ENCODE measurements around the gene ARHGAP25. TPM values are rescaled to one million over a fixed set of nuclear protein-coding genes. Genes with fewer than 3 reads are reported as not detected.

ARHGAP25 gene
- total and polyA plus RNA-seq, 2 of the 4 experiments (the other 2 are of a cell fraction) = 0.29 to 0.36 TPM

GRCh38 chr2:68839260-68839833 is 104.7 kb downstream of the ARHGAP25 start:
- Histone ChIP-seq H2AK9ac (replicated peaks; ENCODE audit: low read depth, low read length, poor library complexity) (no peak overlapping the region), H3K79me1 (ENCODE audit: low read depth in 1 of 2, low read length in 2 of 2) (no peaks in the 10 kb centered on the region), H4K8ac (ENCODE audit: low read depth in 2 of 2, low read length in 2 of 2) (no peak overlapping the region), H2BK120ac (ENCODE audit: low read depth, low read length) (no peak overlapping the region), H3K4me3 (ENCODE audit: insufficient read depth, low read depth, low read length) (no peak overlapping the region), H2BK15ac (ENCODE audit: low read depth, low read length) (no peak overlapping the region; the same call in 2 of the 3 replicates), H2AK5ac (ENCODE audit: low read depth, low read length) (no peak overlapping the region), H4K5ac (ENCODE audit: low read depth, low read length) (no peak overlapping the region), H4K91ac (ENCODE audit: insufficient read depth, low read depth, low read length) (no peak overlapping the region; the same call in 1 of the 2 replicates), H3K14ac (replicated peaks; ENCODE audit: low read depth, low read length) (peak overlapping the region; percentile 31), H3K9ac (ENCODE audit: low read depth, low read length) (no peak overlapping the region), H3K27me3 (ENCODE audit: control insufficient read depth, insufficient read depth, low read length) (no peaks in the 10 kb centered on the region; the same call in 1 of the 2 replicates), H4K20me1 (ENCODE audit: insufficient read depth, low read length) (no peaks in the 10 kb centered on the region), H3K4ac (ENCODE audit: low read depth, low read length) (peak overlapping the region; percentile 40; the same call in 1 of the 2 replicates), H3K9me3 (ENCODE audit: control insufficient read depth, insufficient read depth, low read length) (no peaks in the 10 kb centered on the region), H3K27ac (ENCODE audit: insufficient read depth, low read length) (no peak overlapping the region), H3K56ac (ENCODE audit: extremely low read depth, insufficient read depth, low read length) (no peak overlapping the region), H3K36me3 (ENCODE audit: control insufficient read depth, insufficient read depth, low read length) (no peaks in the 10 kb centered on the region), H2BK20ac (ENCODE audit: low read depth, low read length) (no peak overlapping the region), H3K9me1 (ENCODE audit: insufficient read depth, low read length) (peaks cover 3% of the 10 kb centered on the region; the same call in 1 of the 2 replicates), H3K4me1 (ENCODE audit: control insufficient read depth, insufficient read depth, low read length) (no peaks in the 10 kb centered on the region), H2BK5ac (ENCODE audit: low read depth, low read length, poor library complexity, severe bottlenecking) (no peak overlapping the region), H3K18ac (ENCODE audit: low read depth, low read length) (no peak overlapping the region; the same call in 1 of the 2 replicates), H2AFZ (replicated peaks; ENCODE audit: low read length, poor library complexity) (no peak overlapping the region), H3K4me2 (ENCODE audit: low read depth, low read length) (no peak overlapping the region), H3K23ac (ENCODE audit: low read depth, low read length) (no peak overlapping the region)
- intact Hi-C loops (cut with micrococcal nuclease) = no loop called here
- in situ Hi-C loops (cut with MboI; ENCODE audit: low sequenced_read_pairs) = no loop called here
- 100% methylated on average over 1 of the region's 2 CpGs; no CpG with 5 or more reads in 1 of the 2 experiments for WGBS, 2 experiments (ENCODE audit: extremely low coverage in 2 of 2, insufficient read length in 1 of 2)
- TF ChIP-seq CTCF (conservative IDR thresholded peaks at IDR 0.05; ENCODE audit: low read depth, low read length) (peak; percentile 63), RAD21 (IDR thresholded peaks at IDR 0.05; ENCODE audit: low read length) (peak; percentile 71), SMC3 (IDR thresholded peaks at IDR 0.05; ENCODE audit: low read depth, low read length) (peak; percentile 66), POLR2A (IDR thresholded peaks at IDR 0.05; ENCODE audit: low read depth, low read length) (no peak)
- POLR2A ChIA-PET (ENCODE audit: unreplicated experiment) = no interaction called here
- BruUV-seq (replicated peaks) = no TSS peak
- CTCF ChIA-PET = interaction anchor here (0.6 to 2.1 kb wide), 6 partner anchors 9 to 88 kb away, joined by 3 to 8 read pairs (median 4); no protein-coding TSS in a partner anchor
- ATAC-seq (ENCODE audit: low read depth) = no peak
- dilution Hi-C loops (cut with HindIII; ENCODE audit: low sequenced_read_pairs, unreplicated experiment) = no loop called here
- DNase-seq = no peak
